ENCODE data around the gene ITGB3BP.

GRCh38 chr1:63569640-63570316, 46.8 kb upstream of the ITGB3BP start:
- TF ChIP-seq U2AF1 (optimal IDR thresholded peaks at IDR 0.05; ENCODE audit: low read depth, low read length) (no peak), TARDBP (CRISPR knock-in tag; IDR thresholded peaks at IDR 0.05) (no peak), ZBTB7A (CRISPR knock-in tag; IDR thresholded peaks at IDR 0.05) (no peak), PAX8 (CRISPR knock-in tag; IDR thresholded peaks at IDR 0.05; ENCODE audit: borderline replicate concordance) (no peak), POLR2AphosphoS5 (IDR thresholded peaks at IDR 0.05; ENCODE audit: low read depth, low read length) (no peak), ZNF160 (CRISPR knock-in tag; IDR thresholded peaks at IDR 0.05) (no peak), MAZ (IDR thresholded peaks at IDR 0.05; ENCODE audit: borderline replicate concordance, low read depth, low read length) (no peak), MAZ (CRISPR knock-in tag; IDR thresholded peaks at IDR 0.05; ENCODE audit: low read depth) (no peak)
